WTC11 (cell line): ENCODE results near the gene EXOSC2. TPM values are rescaled to one million over a fixed set of nuclear protein-coding genes. Genes with fewer than 3 reads are reported as not detected.
A peak's percentile ranks its signal among the peaks of the same experiment; 100 is the strongest.

Experiments
- ATF1 ChIP-seq: sonication (generic); formaldehyde crosslinking; IDR thresholded peaks from 2 replicates; pipeline ENCODE4 v1.8.1; 2023; ENCODE audit warnings: mild to moderate bottlenecking, moderate library complexity, missing genetic modification reagents
- JAZF1 ChIP-seq: fragments of 250-450 bp; sonication (Bioruptor Pico); IDR thresholded peaks from 2 replicates; pipeline ENCODE4 v1.9.0; 2021; ENCODE audit warnings: moderate library complexity, mild to moderate bottlenecking, inconsistent platforms
- MXD4 ChIP-seq: fragments of 250-450 bp; sonication (Bioruptor Pico); IDR thresholded peaks from 2 replicates; pipeline ENCODE4 v1.8.0; 2021; ENCODE audit warnings: mild to moderate bottlenecking, moderate library complexity, borderline replicate concordance
- NFYB ChIP-seq: sonication (generic); formaldehyde crosslinking; conservative IDR thresholded peaks from 2 replicates; pipeline ENCODE4 v1.8.0; 2022; ENCODE audit warnings: low read depth, missing genetic modification reagents
- NR1H2 ChIP-seq: sonication (generic); formaldehyde crosslinking; IDR thresholded peaks from 2 replicates; pipeline ENCODE4 v1.9.0; 2021; ENCODE audit warnings: mild to moderate bottlenecking, moderate library complexity, missing genetic modification reagents
- RORB ChIP-seq: fragments of 250-450 bp; sonication (Bioruptor Pico); IDR thresholded peaks from 2 replicates; pipeline ENCODE4 v1.9.0; 2021; ENCODE audit warnings: mild to moderate bottlenecking
- SOX15 ChIP-seq: fragments of 250-450 bp; sonication (Bioruptor Pico); IDR thresholded peaks from 2 replicates; pipeline ENCODE4 v1.9.0; 2021; ENCODE audit warnings: mild to moderate bottlenecking
- TP53 ChIP-seq: sonication (generic); formaldehyde crosslinking; IDR thresholded peaks from 2 replicates; pipeline ENCODE4 v1.8.1; 2023; ENCODE audit warnings: mild to moderate bottlenecking, missing genetic modification reagents
- ZNF263 ChIP-seq: sonication (generic); formaldehyde crosslinking; IDR thresholded peaks from 2 replicates; pipeline ENCODE4 v1.8.1; 2022; ENCODE audit warnings: low read depth, mild to moderate bottlenecking, moderate library complexity, missing genetic modification reagents
- total RNA-seq: library from RNA; stranded (reverse); gene quantifications from 3 replicates; pipeline ENCODE4 v1.2.3, GENCODE V29; 2021
- TF ChIP-seq, protein P1 (sequence below): fragments of 250-450 bp; sonication (Bioruptor Pico); conservative IDR thresholded peaks from 2 replicates; pipeline ENCODE4 v1.9.0; 2021; ENCODE audit warnings: mild to moderate bottlenecking
- TF ChIP-seq, protein P2 (sequence below): fragments of 250-450 bp; sonication (Bioruptor Pico); IDR thresholded peaks from 2 replicates; pipeline ENCODE4 v1.9.0; 2021; ENCODE audit warnings: mild to moderate bottlenecking
- TF ChIP-seq, protein P3 (sequence below): fragments of 250-450 bp; sonication (Bioruptor Pico); IDR thresholded peaks from 2 replicates; pipeline ENCODE4 v1.9.0; 2021; ENCODE audit warnings: mild to moderate bottlenecking
- TF ChIP-seq, protein P4 (sequence below): sonication (generic); formaldehyde crosslinking; IDR thresholded peaks from 2 replicates; pipeline ENCODE4 v1.8.1; 2022; ENCODE audit warnings: low read depth, missing genetic modification reagents, borderline replicate concordance
- TF ChIP-seq, protein P5 (sequence below): sonication (generic); formaldehyde crosslinking; IDR thresholded peaks from 2 replicates; pipeline ENCODE4 v1.8.1; 2023; ENCODE audit warnings: mild to moderate bottlenecking, missing genetic modification reagents, moderate library complexity
- TF ChIP-seq, protein P6 (sequence below): sonication (generic); formaldehyde crosslinking; conservative IDR thresholded peaks from 2 replicates; pipeline ENCODE4 v1.8.1; 2023; ENCODE audit warnings: mild to moderate bottlenecking, low read depth, missing genetic modification reagents, moderate library complexity
- TF ChIP-seq, protein P7 (sequence below): fragments of 200-600 bp; IDR thresholded peaks from 2 replicates; pipeline ENCODE4 v1.8.0; 2022; ENCODE audit warnings: antibody characterized with exemption
- TF ChIP-seq, protein P8 (sequence below): sonication (generic); formaldehyde crosslinking; IDR thresholded peaks from 2 replicates; pipeline ENCODE4 v1.8.1; 2022; ENCODE audit warnings: missing genetic modification reagents, borderline replicate concordance
- TF ChIP-seq, protein P9 (sequence below): sonication (generic); formaldehyde crosslinking; IDR thresholded peaks from 2 replicates; pipeline ENCODE4 v1.8.0; 2023; ENCODE audit warnings: mild to moderate bottlenecking, missing genetic modification reagents
- TF ChIP-seq, protein P10 (sequence below): sonication (generic); formaldehyde crosslinking; IDR thresholded peaks from 2 replicates; pipeline ENCODE4 v1.8.1; 2023; ENCODE audit warnings: mild to moderate bottlenecking, moderate library complexity, missing genetic modification reagents

EXOSC2 gene
- total RNA-seq, 1 experiment from 2014 or later, result 76.1 TPM

DNA sequence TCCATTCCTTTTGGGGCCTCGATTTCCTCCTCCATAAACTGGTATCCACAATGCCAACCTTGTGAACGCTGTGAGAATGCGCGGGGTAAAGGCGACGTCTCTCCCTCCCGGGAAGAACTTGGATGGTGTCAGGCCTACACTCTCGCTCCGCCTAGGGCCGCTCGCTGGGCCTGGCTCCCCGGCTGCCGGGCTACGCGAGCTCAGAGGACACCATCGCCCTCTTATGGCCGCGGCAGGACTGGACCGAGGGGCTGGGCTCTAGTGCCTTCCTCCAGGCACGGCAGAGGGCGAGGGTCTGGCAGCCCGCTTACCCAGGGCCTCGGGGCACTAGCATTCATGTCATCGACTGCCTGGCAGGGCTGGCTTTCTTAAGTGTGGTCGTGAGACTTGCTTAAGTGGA is 1.3 kb upstream of the EXOSC2 start (continued):
- TF ChIP-seq, protein P1, sequence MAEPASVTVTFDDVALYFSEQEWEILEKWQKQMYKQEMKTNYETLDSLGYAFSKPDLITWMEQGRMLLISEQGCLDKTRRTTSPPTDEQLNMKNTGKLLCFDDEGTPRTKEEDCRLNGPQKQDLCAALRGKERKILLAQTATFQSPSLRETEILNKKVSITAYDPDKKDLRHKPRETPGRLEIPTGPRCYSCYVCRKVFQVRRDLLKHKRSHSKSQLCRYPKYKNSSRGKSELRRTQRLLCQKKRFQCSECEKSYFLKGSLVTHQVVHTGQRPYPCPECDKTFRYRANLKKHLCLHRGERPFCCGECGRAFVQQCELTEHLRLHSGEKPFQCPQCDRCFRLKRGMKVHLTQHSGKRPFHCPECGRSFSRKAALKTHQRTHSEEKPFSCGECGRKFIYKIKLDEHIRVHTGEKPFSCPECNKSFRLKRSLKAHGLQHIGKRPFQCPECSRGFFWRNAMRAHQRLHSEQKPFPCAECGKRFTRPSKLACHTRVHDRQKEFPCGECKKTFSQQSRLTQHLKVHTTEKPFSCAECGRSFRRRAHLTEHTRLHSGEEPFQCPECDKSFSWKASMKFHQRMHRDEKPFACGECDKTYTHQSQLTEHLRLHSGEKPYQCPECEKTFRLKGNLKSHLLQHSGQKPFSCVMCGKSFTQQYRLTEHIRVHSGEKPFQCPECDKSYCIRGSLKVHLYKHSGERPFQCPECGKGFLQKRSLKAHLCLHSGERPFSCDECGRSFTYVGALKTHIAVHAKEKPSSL, result no peak
- TF ChIP-seq, protein P2, sequence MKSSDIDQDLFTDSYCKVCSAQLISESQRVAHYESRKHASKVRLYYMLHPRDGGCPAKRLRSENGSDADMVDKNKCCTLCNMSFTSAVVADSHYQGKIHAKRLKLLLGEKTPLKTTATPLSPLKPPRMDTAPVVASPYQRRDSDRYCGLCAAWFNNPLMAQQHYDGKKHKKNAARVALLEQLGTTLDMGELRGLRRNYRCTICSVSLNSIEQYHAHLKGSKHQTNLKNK, result no peak
- TF ChIP-seq NFYB, result no peak
- no peak for TF ChIP-seq SOX15 (CRISPR knock-in tag)
- no peak for TF ChIP-seq ZNF263
- TF ChIP-seq, protein P3, sequence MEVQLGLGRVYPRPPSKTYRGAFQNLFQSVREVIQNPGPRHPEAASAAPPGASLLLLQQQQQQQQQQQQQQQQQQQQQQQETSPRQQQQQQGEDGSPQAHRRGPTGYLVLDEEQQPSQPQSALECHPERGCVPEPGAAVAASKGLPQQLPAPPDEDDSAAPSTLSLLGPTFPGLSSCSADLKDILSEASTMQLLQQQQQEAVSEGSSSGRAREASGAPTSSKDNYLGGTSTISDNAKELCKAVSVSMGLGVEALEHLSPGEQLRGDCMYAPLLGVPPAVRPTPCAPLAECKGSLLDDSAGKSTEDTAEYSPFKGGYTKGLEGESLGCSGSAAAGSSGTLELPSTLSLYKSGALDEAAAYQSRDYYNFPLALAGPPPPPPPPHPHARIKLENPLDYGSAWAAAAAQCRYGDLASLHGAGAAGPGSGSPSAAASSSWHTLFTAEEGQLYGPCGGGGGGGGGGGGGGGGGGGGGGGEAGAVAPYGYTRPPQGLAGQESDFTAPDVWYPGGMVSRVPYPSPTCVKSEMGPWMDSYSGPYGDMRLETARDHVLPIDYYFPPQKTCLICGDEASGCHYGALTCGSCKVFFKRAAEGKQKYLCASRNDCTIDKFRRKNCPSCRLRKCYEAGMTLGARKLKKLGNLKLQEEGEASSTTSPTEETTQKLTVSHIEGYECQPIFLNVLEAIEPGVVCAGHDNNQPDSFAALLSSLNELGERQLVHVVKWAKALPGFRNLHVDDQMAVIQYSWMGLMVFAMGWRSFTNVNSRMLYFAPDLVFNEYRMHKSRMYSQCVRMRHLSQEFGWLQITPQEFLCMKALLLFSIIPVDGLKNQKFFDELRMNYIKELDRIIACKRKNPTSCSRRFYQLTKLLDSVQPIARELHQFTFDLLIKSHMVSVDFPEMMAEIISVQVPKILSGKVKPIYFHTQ, result no peak
- TF ChIP-seq ATF1 (CRISPR knock-in tag), result no peak
- 0 out of 2 replicates have a peak, but pooled peaks have one; percentile 39 for TF ChIP-seq TP53
- TF ChIP-seq, protein P4, sequence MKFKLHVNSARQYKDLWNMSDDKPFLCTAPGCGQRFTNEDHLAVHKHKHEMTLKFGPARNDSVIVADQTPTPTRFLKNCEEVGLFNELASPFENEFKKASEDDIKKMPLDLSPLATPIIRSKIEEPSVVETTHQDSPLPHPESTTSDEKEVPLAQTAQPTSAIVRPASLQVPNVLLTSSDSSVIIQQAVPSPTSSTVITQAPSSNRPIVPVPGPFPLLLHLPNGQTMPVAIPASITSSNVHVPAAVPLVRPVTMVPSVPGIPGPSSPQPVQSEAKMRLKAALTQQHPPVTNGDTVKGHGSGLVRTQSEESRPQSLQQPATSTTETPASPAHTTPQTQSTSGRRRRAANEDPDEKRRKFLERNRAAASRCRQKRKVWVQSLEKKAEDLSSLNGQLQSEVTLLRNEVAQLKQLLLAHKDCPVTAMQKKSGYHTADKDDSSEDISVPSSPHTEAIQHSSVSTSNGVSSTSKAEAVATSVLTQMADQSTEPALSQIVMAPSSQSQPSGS (CRISPR knock-in tag), result no peak
- no peak for TF ChIP-seq MXD4 (CRISPR knock-in tag)
- TF ChIP-seq, protein P5, sequence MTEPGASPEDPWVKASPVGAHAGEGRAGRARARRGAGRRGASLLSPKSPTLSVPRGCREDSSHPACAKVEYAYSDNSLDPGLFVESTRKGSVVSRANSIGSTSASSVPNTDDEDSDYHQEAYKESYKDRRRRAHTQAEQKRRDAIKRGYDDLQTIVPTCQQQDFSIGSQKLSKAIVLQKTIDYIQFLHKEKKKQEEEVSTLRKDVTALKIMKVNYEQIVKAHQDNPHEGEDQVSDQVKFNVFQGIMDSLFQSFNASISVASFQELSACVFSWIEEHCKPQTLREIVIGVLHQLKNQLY, result no peak
- no peak for TF ChIP-seq JAZF1 (CRISPR knock-in tag)
- TF ChIP-seq RORB (CRISPR knock-in tag), result no peak
- TF ChIP-seq, protein P6, sequence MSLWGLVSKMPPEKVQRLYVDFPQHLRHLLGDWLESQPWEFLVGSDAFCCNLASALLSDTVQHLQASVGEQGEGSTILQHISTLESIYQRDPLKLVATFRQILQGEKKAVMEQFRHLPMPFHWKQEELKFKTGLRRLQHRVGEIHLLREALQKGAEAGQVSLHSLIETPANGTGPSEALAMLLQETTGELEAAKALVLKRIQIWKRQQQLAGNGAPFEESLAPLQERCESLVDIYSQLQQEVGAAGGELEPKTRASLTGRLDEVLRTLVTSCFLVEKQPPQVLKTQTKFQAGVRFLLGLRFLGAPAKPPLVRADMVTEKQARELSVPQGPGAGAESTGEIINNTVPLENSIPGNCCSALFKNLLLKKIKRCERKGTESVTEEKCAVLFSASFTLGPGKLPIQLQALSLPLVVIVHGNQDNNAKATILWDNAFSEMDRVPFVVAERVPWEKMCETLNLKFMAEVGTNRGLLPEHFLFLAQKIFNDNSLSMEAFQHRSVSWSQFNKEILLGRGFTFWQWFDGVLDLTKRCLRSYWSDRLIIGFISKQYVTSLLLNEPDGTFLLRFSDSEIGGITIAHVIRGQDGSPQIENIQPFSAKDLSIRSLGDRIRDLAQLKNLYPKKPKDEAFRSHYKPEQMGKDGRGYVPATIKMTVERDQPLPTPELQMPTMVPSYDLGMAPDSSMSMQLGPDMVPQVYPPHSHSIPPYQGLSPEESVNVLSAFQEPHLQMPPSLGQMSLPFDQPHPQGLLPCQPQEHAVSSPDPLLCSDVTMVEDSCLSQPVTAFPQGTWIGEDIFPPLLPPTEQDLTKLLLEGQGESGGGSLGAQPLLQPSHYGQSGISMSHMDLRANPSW (CRISPR knock-in tag), result no peak
- TF ChIP-seq NR1H2 (CRISPR knock-in tag), result no peak
- TF ChIP-seq, protein P7, sequence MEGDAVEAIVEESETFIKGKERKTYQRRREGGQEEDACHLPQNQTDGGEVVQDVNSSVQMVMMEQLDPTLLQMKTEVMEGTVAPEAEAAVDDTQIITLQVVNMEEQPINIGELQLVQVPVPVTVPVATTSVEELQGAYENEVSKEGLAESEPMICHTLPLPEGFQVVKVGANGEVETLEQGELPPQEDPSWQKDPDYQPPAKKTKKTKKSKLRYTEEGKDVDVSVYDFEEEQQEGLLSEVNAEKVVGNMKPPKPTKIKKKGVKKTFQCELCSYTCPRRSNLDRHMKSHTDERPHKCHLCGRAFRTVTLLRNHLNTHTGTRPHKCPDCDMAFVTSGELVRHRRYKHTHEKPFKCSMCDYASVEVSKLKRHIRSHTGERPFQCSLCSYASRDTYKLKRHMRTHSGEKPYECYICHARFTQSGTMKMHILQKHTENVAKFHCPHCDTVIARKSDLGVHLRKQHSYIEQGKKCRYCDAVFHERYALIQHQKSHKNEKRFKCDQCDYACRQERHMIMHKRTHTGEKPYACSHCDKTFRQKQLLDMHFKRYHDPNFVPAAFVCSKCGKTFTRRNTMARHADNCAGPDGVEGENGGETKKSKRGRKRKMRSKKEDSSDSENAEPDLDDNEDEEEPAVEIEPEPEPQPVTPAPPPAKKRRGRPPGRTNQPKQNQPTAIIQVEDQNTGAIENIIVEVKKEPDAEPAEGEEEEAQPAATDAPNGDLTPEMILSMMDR, result peak; percentile 27; the same call in 1 of the 2 replicates
- TF ChIP-seq, protein P8, sequence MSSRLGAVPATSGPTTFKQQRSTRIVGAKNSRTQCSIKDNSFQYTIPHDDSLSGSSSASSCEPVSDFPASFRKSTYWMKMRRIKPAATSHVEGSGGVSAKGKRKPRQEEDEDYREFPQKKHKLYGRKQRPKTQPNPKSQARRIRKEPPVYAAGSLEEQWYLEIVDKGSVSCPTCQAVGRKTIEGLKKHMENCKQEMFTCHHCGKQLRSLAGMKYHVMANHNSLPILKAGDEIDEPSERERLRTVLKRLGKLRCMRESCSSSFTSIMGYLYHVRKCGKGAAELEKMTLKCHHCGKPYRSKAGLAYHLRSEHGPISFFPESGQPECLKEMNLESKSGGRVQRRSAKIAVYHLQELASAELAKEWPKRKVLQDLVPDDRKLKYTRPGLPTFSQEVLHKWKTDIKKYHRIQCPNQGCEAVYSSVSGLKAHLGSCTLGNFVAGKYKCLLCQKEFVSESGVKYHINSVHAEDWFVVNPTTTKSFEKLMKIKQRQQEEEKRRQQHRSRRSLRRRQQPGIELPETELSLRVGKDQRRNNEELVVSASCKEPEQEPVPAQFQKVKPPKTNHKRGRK (CRISPR knock-in tag), result no peak
- TF ChIP-seq, protein P9, sequence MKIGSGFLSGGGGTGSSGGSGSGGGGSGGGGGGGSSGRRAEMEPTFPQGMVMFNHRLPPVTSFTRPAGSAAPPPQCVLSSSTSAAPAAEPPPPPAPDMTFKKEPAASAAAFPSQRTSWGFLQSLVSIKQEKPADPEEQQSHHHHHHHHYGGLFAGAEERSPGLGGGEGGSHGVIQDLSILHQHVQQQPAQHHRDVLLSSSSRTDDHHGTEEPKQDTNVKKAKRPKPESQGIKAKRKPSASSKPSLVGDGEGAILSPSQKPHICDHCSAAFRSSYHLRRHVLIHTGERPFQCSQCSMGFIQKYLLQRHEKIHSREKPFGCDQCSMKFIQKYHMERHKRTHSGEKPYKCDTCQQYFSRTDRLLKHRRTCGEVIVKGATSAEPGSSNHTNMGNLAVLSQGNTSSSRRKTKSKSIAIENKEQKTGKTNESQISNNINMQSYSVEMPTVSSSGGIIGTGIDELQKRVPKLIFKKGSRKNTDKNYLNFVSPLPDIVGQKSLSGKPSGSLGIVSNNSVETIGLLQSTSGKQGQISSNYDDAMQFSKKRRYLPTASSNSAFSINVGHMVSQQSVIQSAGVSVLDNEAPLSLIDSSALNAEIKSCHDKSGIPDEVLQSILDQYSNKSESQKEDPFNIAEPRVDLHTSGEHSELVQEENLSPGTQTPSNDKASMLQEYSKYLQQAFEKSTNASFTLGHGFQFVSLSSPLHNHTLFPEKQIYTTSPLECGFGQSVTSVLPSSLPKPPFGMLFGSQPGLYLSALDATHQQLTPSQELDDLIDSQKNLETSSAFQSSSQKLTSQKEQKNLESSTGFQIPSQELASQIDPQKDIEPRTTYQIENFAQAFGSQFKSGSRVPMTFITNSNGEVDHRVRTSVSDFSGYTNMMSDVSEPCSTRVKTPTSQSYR (CRISPR knock-in tag), result no peak
- TF ChIP-seq, protein P10, sequence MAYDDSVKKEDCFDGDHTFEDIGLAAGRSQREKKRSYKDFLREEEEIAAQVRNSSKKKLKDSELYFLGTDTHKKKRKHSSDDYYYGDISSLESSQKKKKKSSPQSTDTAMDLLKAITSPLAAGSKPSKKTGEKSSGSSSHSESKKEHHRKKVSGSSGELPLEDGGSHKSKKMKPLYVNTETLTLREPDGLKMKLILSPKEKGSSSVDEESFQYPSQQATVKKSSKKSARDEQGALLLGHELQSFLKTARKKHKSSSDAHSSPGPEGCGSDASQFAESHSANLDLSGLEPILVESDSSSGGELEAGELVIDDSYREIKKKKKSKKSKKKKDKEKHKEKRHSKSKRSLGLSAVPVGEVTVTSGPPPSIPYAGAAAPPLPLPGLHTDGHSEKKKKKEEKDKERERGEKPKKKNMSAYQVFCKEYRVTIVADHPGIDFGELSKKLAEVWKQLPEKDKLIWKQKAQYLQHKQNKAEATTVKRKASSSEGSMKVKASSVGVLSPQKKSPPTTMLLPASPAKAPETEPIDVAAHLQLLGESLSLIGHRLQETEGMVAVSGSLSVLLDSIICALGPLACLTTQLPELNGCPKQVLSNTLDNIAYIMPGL (CRISPR knock-in tag), result peak; percentile 93
- TF ChIP-seq, all 79 proteins: peak for 8
